HG03025 (cell line): Measurements from ENCODE around the gene LDLRAP1.

Source experiments
- ATAC-seq: cut with Tn5 transposase; IDR thresholded peaks from one replicate; pipeline ENCODE4 v1.9.1; 2021; ENCODE audit warnings: mild to moderate bottlenecking, moderate library complexity; ENCODE audit not compliant: unreplicated experiment, low FRiP score

The LDLRAP1 gene

DNA sequence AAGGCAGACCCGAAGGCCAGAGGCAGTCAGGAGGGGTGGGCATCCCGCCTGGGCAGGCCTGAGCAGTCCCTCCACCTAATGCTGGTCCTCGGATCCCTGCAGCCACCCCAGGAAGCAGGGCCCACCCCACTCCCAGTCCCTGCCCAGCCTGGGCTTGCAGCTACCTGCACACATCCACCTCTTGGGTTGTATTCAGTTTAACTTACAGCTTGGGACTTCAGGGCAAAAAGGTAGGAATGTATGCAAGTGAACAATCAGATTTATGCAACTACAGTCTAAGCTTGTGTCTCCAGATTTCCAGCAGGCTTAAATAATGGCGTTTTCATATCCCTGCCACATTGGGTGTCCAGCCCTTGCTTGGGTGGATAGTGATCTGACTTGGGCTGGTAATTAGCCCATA, 17.4 kb downstream of the LDLRAP1 start:
- ATAC-seq = no peak

DNA sequence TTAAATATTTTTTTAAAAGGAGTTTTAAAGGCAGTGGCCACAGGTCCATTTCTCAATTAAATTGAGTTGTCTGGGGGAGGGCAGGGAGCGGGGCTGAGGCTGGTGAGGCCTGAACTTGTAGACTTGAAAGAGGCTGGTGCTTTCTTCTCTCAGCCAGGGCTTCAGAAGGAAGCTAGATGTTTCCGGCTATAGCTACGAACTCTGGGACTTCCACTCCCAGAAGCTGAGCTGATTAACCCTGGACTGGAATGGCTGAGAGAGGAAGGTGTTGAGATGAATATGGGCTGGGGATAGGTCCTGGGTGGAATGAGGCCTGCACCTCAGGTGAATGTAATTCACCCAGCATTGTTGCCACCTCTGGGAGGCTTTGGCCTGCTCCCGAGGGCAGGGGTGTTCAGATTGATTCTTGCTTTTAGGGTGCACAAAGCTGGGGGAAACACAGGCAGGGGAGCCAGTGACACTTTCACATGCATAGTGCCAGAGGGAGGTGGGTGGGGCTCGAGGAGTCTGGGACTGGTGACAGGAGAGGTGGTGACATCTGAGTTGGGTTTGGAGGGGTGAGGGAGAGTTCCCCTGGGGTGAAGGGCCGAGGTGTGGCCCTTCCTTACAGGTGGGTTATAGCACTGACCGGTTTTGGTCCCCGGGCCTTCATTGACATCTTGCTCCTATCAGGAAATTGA, 18.2 kb downstream of the LDLRAP1 start:
- no peak for ATAC-seq

DNA sequence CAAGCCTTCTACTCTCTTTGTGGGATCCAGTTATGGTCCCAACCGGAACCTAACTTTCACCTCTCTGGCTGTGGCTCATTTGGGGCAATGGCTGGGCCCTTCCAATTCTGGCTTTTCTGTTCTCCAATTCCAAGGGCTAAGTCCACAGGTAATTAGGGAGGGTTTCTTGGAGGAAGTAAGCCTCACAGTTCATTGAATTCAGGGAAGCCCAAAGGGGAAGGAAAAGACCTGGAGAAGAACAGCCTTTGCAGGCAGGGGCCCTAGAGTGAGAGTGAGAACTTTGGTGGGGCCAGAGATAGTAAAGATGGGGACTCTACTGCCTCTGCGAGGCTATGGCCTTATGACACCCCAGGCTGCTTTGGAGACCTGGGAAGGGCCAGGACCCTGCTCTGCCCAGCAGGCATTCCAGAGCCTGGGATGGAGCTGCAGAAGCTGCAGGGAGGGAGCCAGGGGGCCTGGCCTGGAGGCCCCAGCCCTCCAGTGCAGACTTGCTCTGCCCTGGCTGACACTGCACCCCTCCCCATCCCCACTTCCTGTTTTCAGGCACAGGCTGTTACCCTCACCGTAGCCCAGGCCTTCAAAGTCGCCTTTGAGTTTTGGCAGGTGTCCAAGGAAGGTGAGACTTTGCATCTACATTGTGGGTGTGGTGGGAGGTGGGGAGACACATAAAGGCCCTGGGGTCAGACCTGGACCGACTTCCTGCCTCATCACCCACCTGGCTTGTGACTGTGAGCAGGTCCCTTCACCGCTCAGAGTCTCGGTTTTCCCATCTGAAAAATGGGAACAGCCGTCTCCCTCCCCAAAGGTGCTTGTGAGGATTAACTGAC, 18.9 kb downstream of the LDLRAP1 start:
- no peak for ATAC-seq

DNA sequence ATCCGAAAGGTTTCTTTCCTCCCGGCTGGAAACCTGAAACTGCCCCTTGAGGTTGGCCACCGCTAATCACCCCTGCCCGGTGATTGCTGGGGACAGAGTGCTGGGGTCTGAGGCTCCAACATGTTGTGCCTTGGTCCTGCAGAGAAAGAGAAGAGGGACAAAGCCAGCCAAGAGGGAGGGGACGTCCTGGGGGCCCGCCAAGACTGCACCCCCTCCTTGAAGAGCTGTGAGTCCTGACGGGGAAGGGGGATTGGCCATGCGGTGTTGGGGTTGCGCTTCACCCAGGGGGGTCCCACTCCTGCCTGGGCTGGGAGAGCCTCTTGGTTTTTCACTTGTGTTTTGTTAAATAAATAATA, 19.5 kb downstream of the LDLRAP1 start:
- ATAC-seq = no peak

DNA sequence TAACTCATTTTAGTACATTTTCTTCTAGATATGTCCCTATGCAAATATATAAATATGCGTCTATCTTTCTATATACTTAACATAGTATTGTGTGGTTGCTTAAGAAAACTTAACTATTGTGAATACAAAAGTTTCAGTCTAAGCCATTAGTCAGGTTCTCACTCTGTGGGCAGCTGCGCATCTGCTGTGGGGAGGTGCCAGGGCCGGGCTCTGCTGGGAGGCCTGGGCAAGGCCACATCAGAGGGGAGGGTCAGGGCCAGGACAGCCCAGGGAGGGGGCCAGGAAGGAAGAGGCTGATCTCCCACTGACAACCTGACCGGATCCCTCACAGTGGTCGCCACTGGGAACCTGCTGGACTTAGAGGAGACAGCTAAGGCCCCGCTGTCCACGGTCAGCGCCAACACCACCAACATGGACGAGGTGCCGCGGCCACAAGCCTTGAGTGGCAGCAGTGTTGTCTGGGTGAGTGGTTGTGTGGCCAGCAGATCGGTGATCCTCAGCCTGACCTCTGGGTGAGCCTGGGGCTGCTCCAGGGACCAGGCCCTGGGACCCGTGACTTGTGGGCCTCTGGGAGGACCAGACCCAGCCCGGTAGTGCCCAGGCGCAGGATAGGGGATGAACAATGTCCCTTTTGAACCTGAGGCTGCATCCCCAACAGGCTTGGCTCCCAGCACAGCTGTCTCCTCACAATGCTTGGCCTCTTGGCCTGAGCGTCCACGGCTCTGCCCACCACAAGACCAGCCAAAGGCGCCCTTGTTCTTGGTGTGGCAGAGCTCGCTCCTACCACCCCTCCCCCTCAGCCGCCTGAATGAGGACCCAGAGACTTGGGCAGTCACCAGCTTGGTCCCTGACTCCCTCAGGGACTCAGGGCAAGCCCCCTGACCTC, 20.2 kb downstream of the LDLRAP1 start:
- ATAC-seq = no peak

DNA sequence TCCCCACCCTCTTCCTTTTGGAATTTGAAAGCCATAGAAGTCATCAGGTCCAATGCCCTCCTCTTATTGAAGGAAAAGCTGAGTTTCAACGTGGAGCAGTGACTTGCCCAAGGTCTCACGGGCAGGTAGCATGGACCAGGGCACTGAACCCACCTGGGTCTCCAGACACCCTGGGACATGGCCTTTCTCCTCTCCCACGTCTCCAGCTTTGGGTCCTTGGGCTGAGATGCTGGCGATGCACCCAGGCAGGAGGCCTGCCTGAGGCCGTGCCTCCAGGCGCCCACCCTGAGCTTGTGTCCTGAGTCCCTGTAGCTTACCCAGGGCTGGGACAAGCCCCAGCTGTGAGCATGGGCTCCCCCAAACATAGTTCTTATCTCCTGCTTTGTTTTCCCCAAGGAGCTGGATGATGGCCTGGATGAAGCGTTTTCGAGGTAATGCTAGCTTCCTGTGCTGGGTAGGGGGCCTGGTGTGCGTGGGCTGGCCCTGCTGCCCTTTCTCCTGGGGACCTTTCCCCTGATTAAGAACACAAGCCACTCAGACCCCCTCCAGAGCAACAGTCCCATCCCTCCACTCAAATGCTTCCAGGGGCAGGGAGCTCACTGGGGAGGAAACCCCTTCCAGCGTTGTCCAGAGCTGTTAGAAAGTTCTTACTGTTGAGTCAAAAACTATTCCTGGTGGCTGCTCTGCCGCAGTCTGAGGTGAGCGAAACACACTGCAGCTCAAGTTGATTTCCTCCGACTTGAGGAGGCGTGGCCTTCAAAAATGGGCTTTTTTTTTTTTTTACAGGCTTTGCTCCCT, 21.6 kb downstream of the LDLRAP1 start:
- ATAC-seq = no peak

DNA sequence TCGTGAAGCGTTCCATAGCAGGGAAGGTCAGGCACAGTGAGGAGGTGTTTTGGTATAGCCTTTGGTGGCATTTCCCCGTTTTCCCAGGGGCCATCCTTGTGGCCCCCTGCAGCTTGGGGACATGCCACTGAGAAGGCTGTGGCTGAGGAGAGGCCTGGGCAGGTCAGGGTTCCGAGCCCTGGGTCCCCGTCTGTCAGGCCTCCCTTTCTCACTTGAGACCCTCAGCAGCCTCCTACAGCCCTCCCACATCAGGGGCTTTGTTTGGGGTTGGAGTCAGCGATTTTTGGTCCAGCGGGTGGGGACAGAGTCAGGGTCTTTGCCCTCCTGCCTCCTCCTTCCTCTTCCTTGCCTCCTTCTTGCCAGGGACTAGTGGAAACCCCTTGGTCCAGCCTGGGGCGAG, 22.2 kb downstream of the LDLRAP1 start:
- no peak for ATAC-seq

DNA sequence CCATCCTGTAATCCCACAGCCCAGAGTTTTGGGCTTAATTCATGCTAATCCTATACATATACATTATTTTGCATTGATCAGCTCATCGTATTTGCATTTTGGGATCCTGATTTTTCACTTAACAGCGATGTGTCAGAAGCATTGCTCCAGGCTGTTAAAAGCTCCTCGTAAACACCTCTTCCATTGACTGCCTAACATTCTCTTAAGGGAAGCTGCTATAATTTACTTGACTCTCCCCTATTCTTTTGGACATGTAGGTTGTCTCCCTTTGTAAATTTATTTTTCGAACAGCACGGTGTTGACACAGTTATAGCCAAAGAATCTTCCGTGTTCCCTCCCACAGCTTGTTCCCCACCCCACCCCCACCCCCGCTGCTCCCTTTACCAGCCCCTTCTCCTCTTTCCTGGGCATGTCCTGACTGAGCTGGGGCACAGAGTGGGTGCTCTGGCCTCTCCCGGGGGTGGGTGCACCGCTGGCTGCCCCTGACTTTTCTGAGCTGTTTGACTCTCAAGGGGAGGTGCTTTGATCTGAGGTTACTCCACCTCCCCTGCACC, 22.8 kb downstream of the LDLRAP1 start:
- ATAC-seq = no peak

DNA sequence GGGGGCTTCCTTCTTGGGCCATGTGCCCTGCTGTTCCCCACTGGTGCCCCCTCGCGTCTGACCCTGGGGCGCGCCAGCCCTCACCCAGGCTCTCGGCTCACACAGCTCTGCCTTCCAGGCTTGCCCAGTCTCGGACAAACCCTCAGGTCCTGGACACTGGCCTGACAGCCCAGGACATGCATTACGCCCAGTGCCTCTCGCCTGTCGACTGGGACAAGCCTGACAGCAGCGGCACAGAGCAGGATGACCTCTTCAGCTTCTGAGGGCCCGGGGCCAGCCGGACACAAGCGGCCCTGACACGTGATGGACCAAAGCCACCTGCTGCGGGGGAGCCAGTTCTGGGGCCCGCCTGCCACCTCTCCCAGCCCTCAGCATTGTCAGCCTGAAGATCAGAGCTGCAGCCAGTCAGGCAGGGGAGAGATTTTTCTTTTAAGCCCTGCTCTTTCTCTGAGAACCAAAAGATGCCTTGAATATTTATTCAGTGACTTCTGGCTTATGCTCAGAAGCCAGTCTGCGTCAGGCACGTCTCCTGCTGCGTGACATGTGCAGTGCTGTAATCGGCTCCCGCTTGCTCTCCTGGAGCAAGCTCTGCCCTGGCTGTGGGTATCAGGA, 23.4 kb downstream of the LDLRAP1 start:
- ATAC-seq = no peak

DNA sequence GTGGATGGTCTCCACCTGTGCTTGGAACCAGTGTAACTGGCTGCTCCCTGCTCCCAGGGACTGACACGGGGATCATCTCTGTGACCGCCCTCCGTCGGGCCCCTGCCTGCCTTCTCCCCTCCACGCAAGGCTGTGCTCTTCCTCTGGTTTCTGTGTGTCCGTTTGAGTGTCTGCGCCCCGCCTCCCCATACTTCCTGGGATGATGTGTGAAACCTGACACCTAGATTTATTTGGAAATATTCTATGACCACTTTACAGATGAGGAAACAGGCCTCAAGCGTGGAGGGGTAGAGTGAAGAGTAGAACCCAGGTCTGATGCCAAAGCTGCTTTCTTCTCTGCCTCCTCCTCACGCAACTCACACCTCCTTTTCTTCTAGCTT, 24.3 kb downstream of the LDLRAP1 start:
- ATAC-seq = no peak

DNA sequence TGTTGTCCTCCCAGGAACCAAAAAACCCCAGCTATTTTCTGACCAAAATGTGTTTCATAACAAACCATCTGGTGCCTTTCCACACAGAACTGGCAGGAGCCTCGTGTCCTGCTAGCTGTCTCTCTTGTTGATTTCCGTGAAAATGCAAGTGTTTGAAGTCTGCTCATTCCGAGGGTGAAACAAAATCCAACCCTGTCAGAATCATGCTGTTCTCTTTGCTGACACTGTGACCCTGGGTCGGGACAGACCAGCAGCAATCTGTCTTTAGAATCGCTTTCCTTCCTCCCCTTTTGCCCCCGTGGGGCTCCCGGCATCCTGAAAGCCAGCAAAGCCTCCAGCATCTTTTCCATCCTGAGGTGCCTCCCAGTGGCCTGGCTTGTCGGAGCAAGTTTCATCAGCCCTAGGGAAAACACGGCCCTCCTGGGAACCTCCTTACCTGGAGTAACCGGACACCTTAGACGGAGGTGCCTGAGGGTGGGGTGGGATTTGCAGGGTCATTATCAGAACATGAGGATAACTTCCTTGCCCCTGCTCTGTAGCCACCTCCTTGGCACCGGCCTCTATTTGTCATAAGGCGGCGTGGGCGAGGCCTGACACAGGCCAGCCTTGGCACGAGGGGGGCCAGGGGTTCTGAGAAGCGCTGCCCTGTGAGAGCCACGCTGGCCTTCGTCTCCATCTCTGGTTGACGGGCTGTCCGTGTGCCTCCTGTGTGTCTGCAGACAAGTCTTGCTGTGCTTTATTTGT, 24.9 kb downstream of the LDLRAP1 start:
- no peak for ATAC-seq

DNA sequence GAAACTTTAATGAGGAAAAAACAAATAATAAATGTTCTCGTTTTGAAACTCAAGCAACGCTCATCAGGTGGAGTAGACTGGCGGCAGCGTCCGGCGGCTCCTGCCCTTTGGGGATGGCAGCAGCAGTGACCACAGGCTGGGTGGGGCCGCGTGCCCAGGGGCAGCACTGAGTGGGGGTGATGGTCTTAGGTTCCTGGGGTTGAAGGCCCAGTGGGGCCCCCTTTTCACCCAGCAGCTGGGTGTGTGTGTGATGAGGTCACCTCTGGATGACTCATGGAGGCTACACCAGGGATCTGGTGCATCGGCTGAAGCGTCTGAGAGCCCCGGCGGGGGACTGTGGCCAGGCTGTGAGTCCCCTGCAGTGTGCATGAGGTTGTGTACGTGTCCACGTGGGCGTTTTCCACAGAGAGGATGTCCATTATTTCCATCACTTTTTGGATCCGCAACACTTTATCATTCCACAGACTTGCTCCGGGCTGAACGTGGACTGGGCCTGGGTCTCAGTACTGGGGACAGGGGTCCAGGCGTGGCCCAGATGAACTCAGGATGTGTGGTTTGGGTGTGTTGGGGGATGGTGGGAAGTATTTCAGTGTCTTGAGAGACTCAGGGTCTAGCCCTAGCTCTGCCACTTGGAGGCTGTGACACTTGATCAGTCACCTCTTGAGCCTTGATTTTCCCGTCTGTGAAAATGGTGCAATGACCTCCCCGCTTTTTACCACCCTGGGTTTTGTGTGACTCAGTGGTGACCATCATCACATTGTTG, 25.6 kb downstream of the LDLRAP1 start:
- no peak for ATAC-seq

DNA sequence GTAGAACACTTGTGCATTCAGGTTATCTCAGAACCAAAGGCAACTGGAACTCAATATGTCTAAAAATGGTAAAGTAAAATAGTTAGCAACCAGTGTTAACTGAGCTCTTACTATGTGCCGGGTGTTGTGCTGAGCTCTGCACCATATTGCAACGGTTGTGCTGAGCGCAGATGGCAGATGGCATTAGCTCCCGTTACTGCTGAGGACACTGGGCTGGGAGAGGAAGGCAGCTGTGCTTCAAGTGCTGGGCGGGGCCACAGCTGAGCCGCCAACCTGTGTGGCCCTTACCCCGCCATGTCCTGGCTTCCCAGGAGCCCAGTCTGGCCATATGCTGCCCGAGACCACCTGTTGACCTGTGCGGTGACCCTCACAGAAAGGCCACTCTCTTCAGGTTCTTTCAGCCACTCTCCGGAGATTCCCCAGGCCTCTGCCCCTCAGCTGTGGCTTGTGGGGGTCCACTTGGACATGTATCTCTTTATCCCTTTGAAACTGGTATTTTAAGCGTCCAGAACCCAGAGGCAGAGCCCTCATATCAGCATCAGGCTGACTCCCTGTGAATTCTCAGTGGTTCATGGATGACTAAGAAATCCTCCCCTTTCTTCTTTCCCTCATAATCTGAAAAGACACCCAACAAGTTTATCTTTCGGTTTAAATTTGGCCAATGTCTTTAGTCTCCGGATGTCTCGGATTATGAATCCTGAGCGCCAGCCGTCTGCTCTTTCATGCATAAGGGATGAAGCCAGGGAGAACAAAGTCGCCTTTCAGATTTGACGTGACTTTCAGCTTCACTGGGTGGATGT, 26.4 kb downstream of the LDLRAP1 start:
- ATAC-seq = no peak

DNA sequence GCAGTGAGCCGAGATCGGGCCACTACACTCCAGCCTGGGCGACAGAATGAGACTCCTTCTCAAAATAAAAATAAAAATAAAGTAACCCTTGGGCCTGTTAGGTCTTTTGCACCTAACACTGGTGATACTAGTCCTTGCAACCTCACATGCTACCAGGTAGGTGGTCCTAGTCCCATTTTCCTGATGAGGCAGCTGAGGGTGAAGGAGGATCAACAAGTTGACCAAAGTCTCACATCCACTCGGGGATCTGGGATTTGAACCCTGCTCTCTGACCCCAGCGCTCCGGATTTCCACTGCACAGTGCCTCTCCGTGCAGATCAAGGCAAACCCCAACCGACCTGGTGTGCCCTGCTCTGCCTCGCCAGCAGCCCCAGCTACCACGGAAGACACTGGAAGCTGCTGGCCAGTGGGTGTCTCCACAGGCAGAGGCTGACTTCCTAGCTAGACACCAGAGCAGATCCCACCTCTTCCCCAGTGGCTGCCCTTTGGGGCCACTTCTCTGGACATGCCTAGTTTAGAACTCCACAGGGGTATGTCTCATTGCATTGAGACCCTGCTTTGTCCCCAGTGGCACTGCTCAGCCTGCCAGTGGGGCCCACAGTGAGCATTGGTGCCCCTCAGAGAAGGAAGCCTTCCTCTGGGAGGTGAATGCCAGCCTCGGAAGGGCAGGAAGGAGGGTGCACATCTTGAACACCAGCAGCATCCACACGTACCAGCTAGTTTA, 27.6 kb downstream of the LDLRAP1 start:
- ATAC-seq = no peak

DNA sequence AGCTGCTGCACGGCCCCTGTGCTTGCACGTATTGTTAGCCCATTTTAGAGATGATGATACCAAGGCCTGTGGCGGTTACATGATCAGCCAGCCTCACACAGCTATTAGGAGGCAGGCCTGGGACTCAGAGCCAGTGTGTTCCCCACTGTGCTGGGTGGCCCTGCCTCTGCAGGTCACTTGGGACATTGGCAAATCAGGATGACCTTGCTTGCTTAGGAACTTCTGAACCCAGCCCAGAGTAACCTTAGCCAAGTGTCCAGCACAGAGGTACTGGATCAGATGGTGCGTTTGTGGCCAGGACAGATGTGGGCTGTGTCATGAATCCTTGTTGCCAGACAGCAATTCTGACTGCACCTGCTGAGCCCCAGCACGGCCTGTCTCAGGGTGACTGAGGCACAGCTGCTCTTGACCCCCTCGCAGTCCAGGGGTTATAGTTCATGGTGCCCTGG, 28.1 kb downstream of the LDLRAP1 start:
- ATAC-seq = no peak

DNA sequence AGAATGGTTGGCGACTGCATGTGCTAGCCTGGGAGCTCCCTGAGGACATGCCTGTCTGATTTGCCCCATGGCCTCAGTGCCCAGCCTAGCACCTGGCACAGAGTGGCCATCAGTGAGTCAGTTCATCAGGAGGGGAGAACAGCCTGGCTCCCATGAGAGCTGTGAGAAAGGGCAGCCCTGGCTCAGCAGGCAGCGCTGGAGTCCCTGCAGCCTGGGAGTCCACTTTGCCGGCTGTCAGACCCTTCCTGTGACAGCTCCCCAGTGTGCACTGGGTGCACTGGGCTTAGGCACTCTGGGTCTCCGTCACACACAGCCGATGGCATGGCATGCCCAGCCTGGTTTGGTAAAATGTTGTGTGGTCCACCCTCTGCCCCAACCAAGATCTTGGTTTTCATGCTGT, 28.7 kb downstream of the LDLRAP1 start:
- ATAC-seq = no peak
